Mesothelial cell of epicardium (in vitro differentiated cells): ENCODE results near the gene CHI3L1. TPM values are rescaled to one million over a fixed set of nuclear protein-coding genes. Genes with fewer than 3 reads are reported as not detected.

Experiments
- DNase-seq, 2 experiments: peaks; one replicate each; pipeline ENCODE4 v3.0.0; 2021; ENCODE audit warnings: low spot score in 2 of 2; ENCODE audit not compliant: unreplicated experiment in 2 of 2
- H3K27ac Mint-ChIP-seq: 2 replicates; pipeline ENCODE4 v1.8.0; 2021; ENCODE audit warnings: mixed read lengths
- H3K27me3 Mint-ChIP-seq: 2 replicates; pipeline ENCODE4 v1.8.0; 2021; ENCODE audit warnings: low read depth, mixed read lengths
- H3K36me3 Mint-ChIP-seq: 2 replicates; pipeline ENCODE4 v1.8.0; 2021; ENCODE audit warnings: mixed read lengths
- H3K4me1 Mint-ChIP-seq: 2 replicates; pipeline ENCODE4 v1.8.0; 2021; ENCODE audit warnings: mixed read lengths
- H3K4me3 Mint-ChIP-seq: 2 replicates; pipeline ENCODE4 v1.8.0; 2021; ENCODE audit warnings: mild to moderate bottlenecking, moderate library complexity, mixed read lengths
- H3K9me3 Mint-ChIP-seq: 2 replicates; pipeline ENCODE4 v1.8.0; 2021; ENCODE audit warnings: mixed read lengths
- total RNA-seq: library from RNA; stranded (reverse); gene quantifications from 3 replicates; pipeline ENCODE4 v1.2.1, GENCODE V29; 2021
- TF ChIP-seq, protein P1 (sequence below): fragments of 200-600 bp; sonication (generic); IDR thresholded peaks from one replicate; pipeline ENCODE4 v1.5.0; 2021; ENCODE audit warnings: antibody characterized with exemption; ENCODE audit not compliant: unreplicated experiment

CHI3L1 gene
- total RNA-seq, 1 donor from 2014 or later, result 0.22 TPM

DNA sequence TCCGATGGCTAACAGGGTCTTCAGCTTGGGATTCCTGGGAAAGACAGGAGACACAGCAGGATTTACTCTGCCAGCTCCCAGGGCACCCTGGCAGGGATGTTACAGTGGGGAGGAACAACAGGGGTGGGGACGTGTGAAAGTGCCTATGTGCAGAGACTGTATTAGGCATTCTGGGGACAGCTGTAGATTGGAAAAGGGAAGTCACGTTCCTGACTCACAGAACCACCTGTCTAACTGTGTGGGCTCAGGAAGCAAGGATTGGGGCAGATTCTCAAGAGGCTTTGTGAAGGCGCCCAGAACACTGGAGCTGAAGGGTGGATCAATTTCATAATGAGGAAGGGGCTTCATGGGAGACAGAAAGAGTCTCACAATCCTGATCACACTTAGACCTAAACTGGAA lies 38.6 kb upstream of the CHI3L1 start:
- no peaks in the 10 kb centered on the region for H3K9me3 Mint-ChIP-seq
- H3K27ac Mint-ChIP-seq, result no peak overlapping the region
- H3K27me3 Mint-ChIP-seq, result peaks cover 68% of the 10 kb centered on the region
- TF ChIP-seq, protein P1, sequence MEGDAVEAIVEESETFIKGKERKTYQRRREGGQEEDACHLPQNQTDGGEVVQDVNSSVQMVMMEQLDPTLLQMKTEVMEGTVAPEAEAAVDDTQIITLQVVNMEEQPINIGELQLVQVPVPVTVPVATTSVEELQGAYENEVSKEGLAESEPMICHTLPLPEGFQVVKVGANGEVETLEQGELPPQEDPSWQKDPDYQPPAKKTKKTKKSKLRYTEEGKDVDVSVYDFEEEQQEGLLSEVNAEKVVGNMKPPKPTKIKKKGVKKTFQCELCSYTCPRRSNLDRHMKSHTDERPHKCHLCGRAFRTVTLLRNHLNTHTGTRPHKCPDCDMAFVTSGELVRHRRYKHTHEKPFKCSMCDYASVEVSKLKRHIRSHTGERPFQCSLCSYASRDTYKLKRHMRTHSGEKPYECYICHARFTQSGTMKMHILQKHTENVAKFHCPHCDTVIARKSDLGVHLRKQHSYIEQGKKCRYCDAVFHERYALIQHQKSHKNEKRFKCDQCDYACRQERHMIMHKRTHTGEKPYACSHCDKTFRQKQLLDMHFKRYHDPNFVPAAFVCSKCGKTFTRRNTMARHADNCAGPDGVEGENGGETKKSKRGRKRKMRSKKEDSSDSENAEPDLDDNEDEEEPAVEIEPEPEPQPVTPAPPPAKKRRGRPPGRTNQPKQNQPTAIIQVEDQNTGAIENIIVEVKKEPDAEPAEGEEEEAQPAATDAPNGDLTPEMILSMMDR, result no peak
- DNase-seq, result no peak
- H3K4me1 Mint-ChIP-seq, result no peaks in the 10 kb centered on the region
- H3K4me3 Mint-ChIP-seq, result no peak overlapping the region
- H3K36me3 Mint-ChIP-seq, result no peaks in the 10 kb centered on the region

DNA sequence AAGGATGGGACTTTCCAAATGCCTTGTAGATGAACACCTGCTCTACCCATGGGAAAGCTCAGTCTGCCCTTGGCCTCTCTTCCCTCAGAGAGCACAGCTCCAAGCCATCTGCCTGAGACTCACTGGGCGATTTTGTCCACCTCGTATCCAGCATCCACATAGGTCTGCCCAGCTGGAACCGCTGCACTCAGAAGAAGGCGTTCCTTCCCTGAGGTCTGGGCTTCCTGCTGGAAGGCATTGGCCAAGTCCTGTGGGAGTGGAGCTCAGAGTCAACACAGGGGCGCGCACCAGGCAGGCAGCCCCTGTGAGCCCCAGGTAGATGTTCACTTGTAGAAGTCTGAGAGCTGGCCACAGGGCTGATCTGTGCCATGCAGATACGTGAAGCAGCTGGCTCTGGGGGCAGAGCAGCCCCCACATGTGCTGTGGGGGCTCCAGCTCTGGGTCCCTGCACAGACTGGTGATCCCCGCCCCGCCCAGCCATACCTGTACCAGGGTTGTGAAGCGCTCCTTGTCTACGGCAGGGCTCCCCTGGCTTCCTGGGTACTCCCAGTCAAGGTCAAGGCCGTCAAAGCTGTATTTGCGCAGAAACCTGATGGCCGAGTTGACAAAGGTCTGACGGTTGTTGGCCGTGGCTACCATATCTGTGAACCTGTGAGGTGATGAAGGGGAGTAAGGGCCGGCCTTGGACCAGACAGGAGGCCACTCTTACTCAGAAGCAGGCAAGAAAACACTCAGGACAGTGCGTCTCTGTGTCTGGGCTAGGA lies 36.7 kb upstream of the CHI3L1 start:
- Mint-ChIP-seq H3K27me3 (peaks cover 69% of the 10 kb centered on the region), H3K9me3 (no peaks in the 10 kb centered on the region), H3K4me3 (no peak overlapping the region), H3K36me3 (no peaks in the 10 kb centered on the region), H3K27ac (no peak overlapping the region), H3K4me1 (no peaks in the 10 kb centered on the region)
- TF ChIP-seq, protein P1, result no peak
- peak in 1 of 2 experiments; percentile 31 for DNase-seq

DNA sequence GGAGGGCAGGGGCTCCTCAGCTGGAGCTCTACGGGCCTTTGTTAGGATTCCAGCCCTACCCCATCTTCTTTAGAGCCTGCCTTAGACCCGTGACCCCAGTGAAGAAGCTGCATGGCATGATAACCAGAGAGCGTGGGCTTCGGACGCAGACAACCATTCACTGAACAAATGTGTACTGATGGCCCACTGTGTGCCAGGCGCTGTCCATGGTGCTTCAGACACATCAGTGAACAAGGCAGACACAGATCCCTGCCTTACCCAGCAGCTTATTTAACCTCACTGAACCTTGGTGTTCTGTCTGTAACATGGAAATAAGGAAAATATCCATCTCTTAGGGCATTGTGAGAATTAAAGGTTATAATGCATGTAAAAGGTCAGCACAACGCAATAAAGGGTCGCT lies 33.4 kb upstream of the CHI3L1 start:
- Mint-ChIP-seq H3K4me3 (no peak overlapping the region), H3K9me3 (no peaks in the 10 kb centered on the region), H3K27ac (no peak overlapping the region), H3K36me3 (no peaks in the 10 kb centered on the region), H3K27me3 (peaks cover 56% of the 10 kb centered on the region), H3K4me1 (no peaks in the 10 kb centered on the region)
- TF ChIP-seq, protein P1, result no peak
- DNase-seq, result peak in 1 of 2 experiments; percentile 36

DNA sequence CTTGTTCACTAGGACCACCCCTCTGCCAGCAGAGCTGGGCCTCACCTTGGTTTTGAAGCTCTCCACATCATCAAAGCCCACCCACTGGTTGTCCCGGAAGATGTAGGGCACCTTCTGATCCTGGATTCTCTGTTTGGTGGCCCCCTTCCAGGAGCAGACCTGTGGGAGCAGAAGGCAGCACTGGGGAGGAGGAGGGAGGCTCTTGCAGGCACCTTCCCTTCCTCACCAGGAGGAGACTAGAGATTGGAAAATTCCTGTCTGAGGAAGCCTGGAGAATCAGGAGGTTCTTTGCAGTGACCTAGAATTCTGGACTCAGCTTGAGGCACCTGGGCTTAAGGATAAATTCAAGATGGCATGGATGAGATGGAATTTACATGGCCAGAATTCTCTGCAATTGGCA lies 32.7 kb upstream of the CHI3L1 start:
- H3K36me3 Mint-ChIP-seq, result no peaks in the 10 kb centered on the region
- peak in 1 of 2 experiments; percentile 20 for DNase-seq
- H3K9me3 Mint-ChIP-seq, result no peaks in the 10 kb centered on the region
- no peaks in the 10 kb centered on the region for H3K4me1 Mint-ChIP-seq
- no peak overlapping the region for H3K27ac Mint-ChIP-seq
- H3K4me3 Mint-ChIP-seq, result no peak overlapping the region
- peaks cover 52% of the 10 kb centered on the region for H3K27me3 Mint-ChIP-seq
- TF ChIP-seq, protein P1, result no peak

DNA sequence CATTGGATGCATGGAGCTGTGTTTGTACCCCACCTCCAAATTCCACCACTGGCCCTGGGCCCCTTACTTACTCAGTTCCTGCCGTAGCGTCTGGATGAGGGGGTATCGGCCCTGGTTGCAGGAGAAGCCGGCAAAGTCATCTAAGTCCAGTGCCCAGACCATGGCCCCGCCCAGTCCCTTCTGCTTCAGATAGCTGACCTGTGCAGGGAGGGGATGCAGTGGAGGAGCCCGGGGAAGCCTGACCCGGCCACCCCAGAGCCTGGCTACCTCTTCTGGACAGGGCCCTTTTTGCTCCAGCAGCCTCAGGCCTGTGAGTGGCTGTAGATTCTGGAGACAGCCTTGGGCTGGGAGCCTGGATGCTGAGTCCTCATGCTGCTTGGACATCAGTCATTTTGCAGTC lies 31.2 kb upstream of the CHI3L1 start:
- H3K4me3 Mint-ChIP-seq, result no peak overlapping the region
- peaks cover 40% of the 10 kb centered on the region for H3K27me3 Mint-ChIP-seq
- H3K36me3 Mint-ChIP-seq, result no peaks in the 10 kb centered on the region
- H3K9me3 Mint-ChIP-seq, result no peaks in the 10 kb centered on the region
- peak in 1 of 2 experiments; percentile 28 for DNase-seq
- no peaks in the 10 kb centered on the region for H3K4me1 Mint-ChIP-seq
- no peak overlapping the region for H3K27ac Mint-ChIP-seq
- TF ChIP-seq, protein P1, result no peak
